GM23338 (cell line): ENCODE measurements around the gene SLC13A4. TPM values are rescaled to one million over a fixed set of nuclear protein-coding genes. Genes with fewer than 3 reads are reported as not detected.

Experiments used
- ATAC-seq: fragments of 200-7000 bp; cut with Tn5 transposase; 3 replicates; pipeline ENCODE4 v1.9.1; 2020
- DNase-seq: peaks from one replicate; pipeline ENCODE4 v3.0.0-alpha.2; 2015; ENCODE audit warnings: low spot score
- H2AFZ ChIP-seq: fragments of 200-600 bp; sonication (generic); 2 replicates; pipeline ENCODE4 v1.8.0; 2016; ENCODE audit warnings: antibody characterized with exemption, mild to moderate bottlenecking, moderate library complexity
- H3F3A ChIP-seq: fragments of 200-600 bp; sonication (generic); replicated peaks from 2 replicates; pipeline ENCODE4 v1.8.0; 2017; ENCODE audit warnings: antibody characterized with exemption, mixed run types, low read depth
- H3K27ac ChIP-seq: fragments of 200-600 bp; sonication (generic); 2 replicates; pipeline ENCODE4 v1.6.1; 2016; ENCODE audit warnings: low read depth
- H3K27me3 ChIP-seq: fragments of 200-600 bp; sonication (generic); 2 replicates; pipeline ENCODE4 v1.8.0; 2016; ENCODE audit warnings: mild to moderate bottlenecking, mixed run types, moderate library complexity; ENCODE audit not compliant: insufficient read depth
- H3K36me3 ChIP-seq: fragments of 200-600 bp; sonication (generic); 2 replicates; pipeline ENCODE4 v1.8.0; 2016; ENCODE audit warnings: mild to moderate bottlenecking; ENCODE audit not compliant: insufficient read depth
- H3K4me1 ChIP-seq: fragments of 200-600 bp; sonication (generic); 2 replicates; pipeline ENCODE4 v1.8.0; 2016; ENCODE audit warnings: mild to moderate bottlenecking, moderate library complexity; ENCODE audit not compliant: insufficient read depth
- H3K4me2 ChIP-seq: fragments of 200-600 bp; sonication (generic); 2 replicates; pipeline ENCODE4 v1.7.1; 2017; ENCODE audit warnings: mixed run types
- H3K4me3 ChIP-seq: fragments of 200-600 bp; sonication (generic); 2 replicates; pipeline ENCODE4 v1.6.1; 2016; ENCODE audit warnings: mixed run types
- H3K79me2 ChIP-seq: fragments of 200-600 bp; sonication (generic); replicated peaks from 2 replicates; pipeline ENCODE4 v1.8.0; 2017; ENCODE audit warnings: mild to moderate bottlenecking; ENCODE audit not compliant: insufficient read depth
- H3K9me2 ChIP-seq: fragments of 200-600 bp; sonication (generic); 2 replicates; pipeline ENCODE4 v1.8.0; 2017; ENCODE audit not compliant: insufficient read depth
- H4K20me1 ChIP-seq: fragments of 200-600 bp; sonication (generic); replicated peaks from 2 replicates; pipeline ENCODE4 v1.8.0; 2017; ENCODE audit warnings: mild to moderate bottlenecking; ENCODE audit not compliant: insufficient read depth
- H3K27ac Mint-ChIP-seq: 2 replicates; pipeline ENCODE4 v1.8.0; 2020; ENCODE audit warnings: inconsistent platforms, mild to moderate bottlenecking, moderate library complexity, mixed read lengths
- H3K27me3 Mint-ChIP-seq: 3 replicates; pipeline ENCODE4 v1.8.0; 2022; ENCODE audit warnings: low read depth, mild to moderate bottlenecking, moderate library complexity, mixed read lengths, inconsistent platforms; ENCODE audit not compliant: insufficient read depth, poor library complexity
- H3K36me3 Mint-ChIP-seq: 3 replicates; pipeline ENCODE4 v1.8.0; 2021; ENCODE audit warnings: low read depth, mild to moderate bottlenecking, inconsistent platforms, moderate library complexity, mixed read lengths
- H3K4me1 Mint-ChIP-seq: 3 replicates; pipeline ENCODE4 v1.8.0; 2020; ENCODE audit warnings: mild to moderate bottlenecking, inconsistent platforms, mixed read lengths
- H3K4me3 Mint-ChIP-seq: 3 replicates; pipeline ENCODE4 v1.8.0; 2021; ENCODE audit warnings: moderate library complexity, mild to moderate bottlenecking, inconsistent platforms, mixed read lengths
- H3K9me3 Mint-ChIP-seq: 3 replicates; pipeline ENCODE4 v1.8.0; 2020; ENCODE audit warnings: moderate library complexity, mild to moderate bottlenecking, inconsistent platforms, mixed read lengths
- CREB1 ChIP-seq: fragments of 250-450 bp; sonication (Bioruptor Pico); IDR thresholded peaks from 2 replicates; pipeline ENCODE4 v1.5.0; 2020; ENCODE audit warnings: low read depth, mild to moderate bottlenecking, moderate library complexity
- EZH2 ChIP-seq: fragments of 200-600 bp; sonication (generic); IDR thresholded peaks from one replicate; pipeline ENCODE4 v1.8.0; 2017; ENCODE audit warnings: antibody characterized with exemption, mild to moderate bottlenecking, low read depth; ENCODE audit not compliant: unreplicated experiment
- EZH2phosphoT487 ChIP-seq: fragments of 200-600 bp; sonication (generic); IDR thresholded peaks from one replicate; pipeline ENCODE4 v1.8.1; 2018; ENCODE audit warnings: antibody characterized with exemption; ENCODE audit not compliant: unreplicated experiment
- JUNB ChIP-seq: IDR thresholded peaks from one replicate; pipeline ENCODE4 v1.6.1; 2016; ENCODE audit warnings: antibody characterized with exemption; ENCODE audit not compliant: unreplicated experiment
- NANOG ChIP-seq: IDR thresholded peaks from 2 replicates; pipeline ENCODE4 v1.6.1; 2016; ENCODE audit warnings: antibody characterized with exemption, borderline replicate concordance
- POLR2AphosphoS5 ChIP-seq: IDR thresholded peaks from 2 replicates; pipeline ENCODE4 v1.6.1; 2016; ENCODE audit warnings: antibody characterized with exemption, low read depth
- REST ChIP-seq: IDR thresholded peaks from one replicate; pipeline ENCODE4 v1.6.1; 2018; ENCODE audit warnings: antibody characterized with exemption; ENCODE audit not compliant: unreplicated experiment
- STAT1 ChIP-seq: IDR thresholded peaks from one replicate; pipeline ENCODE4 v1.6.1; 2016; ENCODE audit warnings: antibody characterized with exemption; ENCODE audit not compliant: unreplicated experiment
- ZNF114 ChIP-seq: fragments of 250-450 bp; sonication (Bioruptor Pico); IDR thresholded peaks from 2 replicates; pipeline ENCODE4 v1.5.0; 2020; ENCODE audit warnings: mild to moderate bottlenecking, moderate library complexity
- ZNF331 ChIP-seq: fragments of 250-450 bp; sonication (Bioruptor Pico); IDR thresholded peaks from 2 replicates; pipeline ENCODE4 v1.5.0; 2020; ENCODE audit warnings: low read depth, mild to moderate bottlenecking, moderate library complexity
- polyA plus RNA-seq: library from polyadenylated mRNA; unstranded; fragments of >200 nt; fragmentation: Nextera tagmentation; extraction: Ambion mirVana; gene quantifications from 2 replicates; pipeline ENCODE4 v1.2.1, GENCODE V29; 2016
- total RNA-seq: library from RNA; depleted of rRNA; stranded (reverse); fragments of >200 nt; shearing (Covaris generic); gene quantifications from 2 replicates; pipeline ENCODE4 v1.2.3, GENCODE V29; 2014
- TF ChIP-seq, protein P1 (sequence below), 2 experiments: fragments of 200-600 bp in 1 of 2; sonication (generic) in 1 of 2; conservative IDR thresholded peaks; 2 replicates each; pipeline versions ENCODE4 v1.5.1 to v1.6.1; 2016 to 2017; ENCODE audit warnings: antibody characterized with exemption in 2 of 2, low read depth in 2 of 2, mild to moderate bottlenecking in 2 of 2, moderate library complexity in 1 of 2
- TF ChIP-seq, protein P2 (sequence below): IDR thresholded peaks from 2 replicates; pipeline ENCODE4 v1.6.1; 2016; ENCODE audit warnings: antibody characterized with exemption
- TF ChIP-seq, protein P3 (sequence below): fragments of 250-450 bp; sonication (Bioruptor Pico); IDR thresholded peaks from 2 replicates; pipeline ENCODE4 v1.5.0; 2020; ENCODE audit warnings: mild to moderate bottlenecking, moderate library complexity

SLC13A4 gene
- total and polyA plus RNA-seq, 2 experiments from 2014 or later, result 1.7 to 2.3 TPM

- Histone ChIP-seq H3F3A (no peaks in the 10 kb centered on the region), H3K27me3 (no peaks in the 10 kb centered on the region), H3K4me1 (no peaks in the 10 kb centered on the region), H3K4me3 (no peak overlapping the region), H3K27ac (no peak overlapping the region), H3K36me3 (no peaks in the 10 kb centered on the region), H3K9me2 (no peaks in the 10 kb centered on the region), H2AFZ (no peak overlapping the region), H3K4me2 (no peak overlapping the region), H3K79me2 (no peaks in the 10 kb centered on the region), H4K20me1 (no peaks in the 10 kb centered on the region)
- TF ChIP-seq NANOG (no peak), ZNF114 (CRISPR knock-in tag) (no peak), EZH2phosphoT487 (no peak), POLR2AphosphoS5 (no peak), EZH2 (no peak), CREB1 (CRISPR knock-in tag) (no peak), REST (no peak), JUNB (no peak), STAT1 (no peak), ZNF331 (CRISPR knock-in tag) (no peak)
- TF ChIP-seq, protein P1, sequence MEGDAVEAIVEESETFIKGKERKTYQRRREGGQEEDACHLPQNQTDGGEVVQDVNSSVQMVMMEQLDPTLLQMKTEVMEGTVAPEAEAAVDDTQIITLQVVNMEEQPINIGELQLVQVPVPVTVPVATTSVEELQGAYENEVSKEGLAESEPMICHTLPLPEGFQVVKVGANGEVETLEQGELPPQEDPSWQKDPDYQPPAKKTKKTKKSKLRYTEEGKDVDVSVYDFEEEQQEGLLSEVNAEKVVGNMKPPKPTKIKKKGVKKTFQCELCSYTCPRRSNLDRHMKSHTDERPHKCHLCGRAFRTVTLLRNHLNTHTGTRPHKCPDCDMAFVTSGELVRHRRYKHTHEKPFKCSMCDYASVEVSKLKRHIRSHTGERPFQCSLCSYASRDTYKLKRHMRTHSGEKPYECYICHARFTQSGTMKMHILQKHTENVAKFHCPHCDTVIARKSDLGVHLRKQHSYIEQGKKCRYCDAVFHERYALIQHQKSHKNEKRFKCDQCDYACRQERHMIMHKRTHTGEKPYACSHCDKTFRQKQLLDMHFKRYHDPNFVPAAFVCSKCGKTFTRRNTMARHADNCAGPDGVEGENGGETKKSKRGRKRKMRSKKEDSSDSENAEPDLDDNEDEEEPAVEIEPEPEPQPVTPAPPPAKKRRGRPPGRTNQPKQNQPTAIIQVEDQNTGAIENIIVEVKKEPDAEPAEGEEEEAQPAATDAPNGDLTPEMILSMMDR (conservative IDR thresholded peaks at IDR 0.05; ENCODE audit: low read depth in 2 of 2), result no peak
- TF ChIP-seq, protein P2, sequence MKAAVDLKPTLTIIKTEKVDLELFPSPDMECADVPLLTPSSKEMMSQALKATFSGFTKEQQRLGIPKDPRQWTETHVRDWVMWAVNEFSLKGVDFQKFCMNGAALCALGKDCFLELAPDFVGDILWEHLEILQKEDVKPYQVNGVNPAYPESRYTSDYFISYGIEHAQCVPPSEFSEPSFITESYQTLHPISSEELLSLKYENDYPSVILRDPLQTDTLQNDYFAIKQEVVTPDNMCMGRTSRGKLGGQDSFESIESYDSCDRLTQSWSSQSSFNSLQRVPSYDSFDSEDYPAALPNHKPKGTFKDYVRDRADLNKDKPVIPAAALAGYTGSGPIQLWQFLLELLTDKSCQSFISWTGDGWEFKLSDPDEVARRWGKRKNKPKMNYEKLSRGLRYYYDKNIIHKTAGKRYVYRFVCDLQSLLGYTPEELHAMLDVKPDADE, result no peak
- TF ChIP-seq, protein P3, sequence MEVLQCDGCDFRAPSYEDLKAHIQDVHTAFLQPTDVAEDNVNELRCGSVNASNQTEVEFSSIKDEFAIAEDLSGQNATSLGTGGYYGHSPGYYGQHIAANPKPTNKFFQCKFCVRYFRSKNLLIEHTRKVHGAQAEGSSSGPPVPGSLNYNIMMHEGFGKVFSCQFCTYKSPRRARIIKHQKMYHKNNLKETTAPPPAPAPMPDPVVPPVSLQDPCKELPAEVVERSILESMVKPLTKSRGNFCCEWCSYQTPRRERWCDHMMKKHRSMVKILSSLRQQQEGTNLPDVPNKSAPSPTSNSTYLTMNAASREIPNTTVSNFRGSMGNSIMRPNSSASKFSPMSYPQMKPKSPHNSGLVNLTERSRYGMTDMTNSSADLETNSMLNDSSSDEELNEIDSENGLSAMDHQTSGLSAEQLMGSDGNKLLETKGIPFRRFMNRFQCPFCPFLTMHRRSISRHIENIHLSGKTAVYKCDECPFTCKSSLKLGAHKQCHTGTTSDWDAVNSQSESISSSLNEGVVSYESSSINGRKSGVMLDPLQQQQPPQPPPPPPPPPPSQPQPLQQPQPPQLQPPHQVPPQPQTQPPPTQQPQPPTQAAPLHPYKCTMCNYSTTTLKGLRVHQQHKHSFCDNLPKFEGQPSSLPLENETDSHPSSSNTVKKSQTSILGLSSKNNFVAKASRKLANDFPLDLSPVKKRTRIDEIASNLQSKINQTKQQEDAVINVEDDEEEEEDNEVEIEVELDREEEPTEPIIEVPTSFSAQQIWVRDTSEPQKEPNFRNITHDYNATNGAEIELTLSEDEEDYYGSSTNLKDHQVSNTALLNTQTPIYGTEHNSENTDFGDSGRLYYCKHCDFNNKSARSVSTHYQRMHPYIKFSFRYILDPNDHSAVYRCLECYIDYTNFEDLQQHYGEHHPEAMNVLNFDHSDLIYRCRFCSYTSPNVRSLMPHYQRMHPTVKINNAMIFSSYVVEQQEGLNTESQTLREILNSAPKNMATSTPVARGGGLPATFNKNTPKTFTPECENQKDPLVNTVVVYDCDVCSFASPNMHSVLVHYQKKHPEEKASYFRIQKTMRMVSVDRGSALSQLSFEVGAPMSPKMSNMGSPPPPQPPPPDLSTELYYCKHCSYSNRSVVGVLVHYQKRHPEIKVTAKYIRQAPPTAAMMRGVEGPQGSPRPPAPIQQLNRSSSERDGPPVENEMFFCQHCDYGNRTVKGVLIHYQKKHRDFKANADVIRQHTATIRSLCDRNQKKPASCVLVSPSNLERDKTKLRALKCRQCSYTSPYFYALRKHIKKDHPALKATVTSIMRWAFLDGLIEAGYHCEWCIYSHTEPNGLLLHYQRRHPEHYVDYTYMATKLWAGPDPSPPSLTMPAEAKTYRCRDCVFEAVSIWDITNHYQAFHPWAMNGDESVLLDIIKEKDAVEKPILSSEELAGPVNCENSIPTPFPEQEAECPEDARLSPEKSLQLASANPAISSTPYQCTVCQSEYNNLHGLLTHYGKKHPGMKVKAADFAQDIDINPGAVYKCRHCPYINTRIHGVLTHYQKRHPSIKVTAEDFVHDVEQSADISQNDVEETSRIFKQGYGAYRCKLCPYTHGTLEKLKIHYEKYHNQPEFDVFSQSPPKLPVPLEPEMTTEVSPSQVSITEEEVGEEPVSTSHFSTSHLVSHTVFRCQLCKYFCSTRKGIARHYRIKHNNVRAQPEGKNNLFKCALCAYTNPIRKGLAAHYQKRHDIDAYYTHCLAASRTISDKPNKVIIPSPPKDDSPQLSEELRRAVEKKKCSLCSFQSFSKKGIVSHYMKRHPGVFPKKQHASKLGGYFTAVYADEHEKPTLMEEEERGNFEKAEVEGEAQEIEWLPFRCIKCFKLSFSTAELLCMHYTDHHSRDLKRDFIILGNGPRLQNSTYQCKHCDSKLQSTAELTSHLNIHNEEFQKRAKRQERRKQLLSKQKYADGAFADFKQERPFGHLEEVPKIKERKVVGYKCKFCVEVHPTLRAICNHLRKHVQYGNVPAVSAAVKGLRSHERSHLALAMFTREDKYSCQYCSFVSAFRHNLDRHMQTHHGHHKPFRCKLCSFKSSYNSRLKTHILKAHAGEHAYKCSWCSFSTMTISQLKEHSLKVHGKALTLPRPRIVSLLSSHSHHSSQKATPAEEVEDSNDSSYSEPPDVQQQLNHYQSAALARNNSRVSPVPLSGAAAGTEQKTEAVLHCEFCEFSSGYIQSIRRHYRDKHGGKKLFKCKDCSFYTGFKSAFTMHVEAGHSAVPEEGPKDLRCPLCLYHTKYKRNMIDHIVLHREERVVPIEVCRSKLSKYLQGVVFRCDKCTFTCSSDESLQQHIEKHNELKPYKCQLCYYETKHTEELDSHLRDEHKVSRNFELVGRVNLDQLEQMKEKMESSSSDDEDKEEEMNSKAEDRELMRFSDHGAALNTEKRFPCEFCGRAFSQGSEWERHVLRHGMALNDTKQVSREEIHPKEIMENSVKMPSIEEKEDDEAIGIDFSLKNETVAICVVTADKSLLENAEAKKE, result no peak
- Mint-ChIP-seq H3K27me3 (peaks cover 12% of the 10 kb centered on the region), H3K27ac (no peak overlapping the region), H3K4me1 (peaks cover 14% of the 10 kb centered on the region), H3K36me3 (no peaks in the 10 kb centered on the region), H3K9me3 (no peaks in the 10 kb centered on the region; the same call in 2 of the 3 replicates), H3K4me3 (no peak overlapping the region)
- ATAC-seq (no peak), DNase-seq (no peak)
These were observed 40.1 kb upstream of the SLC13A4 start for GRCh38 chr7:135768064-135768463.
